Vagina (tissue), 2 donors: ENCODE results near the gene ABO.
"Not testable (repeated sequence)": the region's sequence is repeated elsewhere in the genome, so short reads cannot be mapped to it uniquely, and the experiment has no call there.

Experiments
- POLR2A ChIP-seq, 2 donors: fragments of 450-650 bp; IDR thresholded peaks; one replicate each; pipeline ENCODE4 v1.6.1; 2017; ENCODE audit warnings: antibody characterized with exemption in 2 of 2, mild to moderate bottlenecking in 2 of 2, moderate library complexity in 2 of 2
- TF ChIP-seq, protein P1 (sequence below), 3 experiments: fragments of 450-650 bp in 2 of 3; fragments of 200-600 bp in 1 of 3; sonication (generic) in 1 of 3; IDR thresholded peaks; one replicate each; pipeline ENCODE4 v1.5.1; 2017 to 2019; ENCODE audit warnings: antibody characterized with exemption in 3 of 3, mild to moderate bottlenecking in 2 of 3, moderate library complexity in 2 of 3

GRCh38 chr9:133317551-133317950, 42.5 kb upstream of the ABO start:
- TF ChIP-seq, protein P1, sequence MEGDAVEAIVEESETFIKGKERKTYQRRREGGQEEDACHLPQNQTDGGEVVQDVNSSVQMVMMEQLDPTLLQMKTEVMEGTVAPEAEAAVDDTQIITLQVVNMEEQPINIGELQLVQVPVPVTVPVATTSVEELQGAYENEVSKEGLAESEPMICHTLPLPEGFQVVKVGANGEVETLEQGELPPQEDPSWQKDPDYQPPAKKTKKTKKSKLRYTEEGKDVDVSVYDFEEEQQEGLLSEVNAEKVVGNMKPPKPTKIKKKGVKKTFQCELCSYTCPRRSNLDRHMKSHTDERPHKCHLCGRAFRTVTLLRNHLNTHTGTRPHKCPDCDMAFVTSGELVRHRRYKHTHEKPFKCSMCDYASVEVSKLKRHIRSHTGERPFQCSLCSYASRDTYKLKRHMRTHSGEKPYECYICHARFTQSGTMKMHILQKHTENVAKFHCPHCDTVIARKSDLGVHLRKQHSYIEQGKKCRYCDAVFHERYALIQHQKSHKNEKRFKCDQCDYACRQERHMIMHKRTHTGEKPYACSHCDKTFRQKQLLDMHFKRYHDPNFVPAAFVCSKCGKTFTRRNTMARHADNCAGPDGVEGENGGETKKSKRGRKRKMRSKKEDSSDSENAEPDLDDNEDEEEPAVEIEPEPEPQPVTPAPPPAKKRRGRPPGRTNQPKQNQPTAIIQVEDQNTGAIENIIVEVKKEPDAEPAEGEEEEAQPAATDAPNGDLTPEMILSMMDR (IDR thresholded peaks at IDR 0.05): not testable (repeated sequence)
- TF ChIP-seq POLR2A (IDR thresholded peaks at IDR 0.05): not testable (repeated sequence)
